ENCODE data around the gene CDC42BPB. TPM values are rescaled to one million over a fixed set of nuclear protein-coding genes. Genes with fewer than 3 reads are reported as not detected.

Gene CDC42BPB
- total RNA-seq, 1 donor from 2014 or later, result 96.5 TPM

- DNase-seq (ENCODE audit: low spot score in 2 of 2), result no peak
- intact Hi-C loops (cut with DNase I), result no loop called here
- Histone ChIP-seq H3K36me3 (no peaks in the 10 kb centered on the region), H3K27me3 (no peaks in the 10 kb centered on the region), H3K9me3 (no peaks in the 10 kb centered on the region), H3K4me3 (no peak overlapping the region), H3K4me1 (peaks cover 3 to 5% of the 10 kb centered on the region in 2 donors), H3K27ac (no peak overlapping the region)
- no peak for TF ChIP-seq CTCF (IDR thresholded peaks at IDR 0.05)
Observed at GRCh38 chr14:103072595-103073366, 15.4 kb upstream of the CDC42BPB start.

GRCh38 chr14:103071544-103072251 is 14.3 kb upstream of the CDC42BPB start:
- TF ChIP-seq CTCF (IDR thresholded peaks at IDR 0.05), result no peak
- Histone ChIP-seq H3K27ac (peak overlapping the region in 1 of 2 donors; percentile 6), H3K4me1 (peaks cover 3 to 5% of the 10 kb centered on the region in 2 donors), H3K9me3 (no peaks in the 10 kb centered on the region), H3K4me3 (no peak overlapping the region), H3K36me3 (no peaks in the 10 kb centered on the region), H3K27me3 (no peaks in the 10 kb centered on the region)
- intact Hi-C loops (cut with DNase I), result no loop called here
- DNase-seq (ENCODE audit: low spot score in 2 of 2), result no peak

- H3K27ac ChIP-seq, result peak overlapping the region in 1 of 2 donors; percentile 6
Observed at GRCh38 chr14:103070971-103071542, 13.7 kb upstream of the CDC42BPB start.

GRCh38 chr14:103070263-103070885 is 13.0 kb upstream of the CDC42BPB start:
- H3K36me3 ChIP-seq, result no peaks in the 10 kb centered on the region
- no peaks in the 10 kb centered on the region for H3K27me3 ChIP-seq
- intact Hi-C loops (cut with DNase I), result no loop called here
- H3K9me3 ChIP-seq, result no peaks in the 10 kb centered on the region
- no peak overlapping the region for H3K27ac ChIP-seq
- peaks cover 3 to 4% of the 10 kb centered on the region in 2 donors for H3K4me1 ChIP-seq
- no peak for TF ChIP-seq CTCF (IDR thresholded peaks at IDR 0.05)
- no peak overlapping the region for H3K4me3 ChIP-seq
- no peak for DNase-seq (ENCODE audit: low spot score in 2 of 2)

More at GRCh38 chr14:103070971-103071542, 13.7 kb upstream of the CDC42BPB start:
- TF ChIP-seq CTCF (IDR thresholded peaks at IDR 0.05), result no peak
- no peak for DNase-seq (ENCODE audit: low spot score in 2 of 2)
- no peaks in the 10 kb centered on the region for H3K27me3 ChIP-seq
- H3K36me3 ChIP-seq, result no peaks in the 10 kb centered on the region
- H3K4me1 ChIP-seq, result peaks cover 3 to 5% of the 10 kb centered on the region in 2 donors
- intact Hi-C loops (cut with DNase I), result no loop called here
- no peak overlapping the region for H3K4me3 ChIP-seq
- H3K9me3 ChIP-seq, result no peaks in the 10 kb centered on the region

- no peak for TF ChIP-seq CTCF (IDR thresholded peaks at IDR 0.05)
- Histone ChIP-seq H3K4me1 (no peaks in the 10 kb centered on the region), H3K4me3 (no peak overlapping the region), H3K27me3 (no peaks in the 10 kb centered on the region), H3K36me3 (no peaks in the 10 kb centered on the region), H3K9me3 (no peaks in the 10 kb centered on the region), H3K27ac (peak overlapping the region in 1 of 2 donors; percentile 27)
- DNase-seq (ENCODE audit: low spot score in 2 of 2), result no peak
- intact Hi-C loops (cut with DNase I), result no loop called here
Observed at GRCh38 chr14:103068351-103069073, 11.2 kb upstream of the CDC42BPB start.

Data from ascending aorta (tissue), 2 donors.